HG02798 (cell line): ENCODE measurements around the gene RPL35.

Source experiments
- ATAC-seq: cut with Tn5 transposase; IDR thresholded peaks from one replicate; pipeline ENCODE4 v1.9.1; 2021; ENCODE audit warnings: mild to moderate bottlenecking; ENCODE audit not compliant: unreplicated experiment, poor library complexity

The RPL35 gene

DNA sequence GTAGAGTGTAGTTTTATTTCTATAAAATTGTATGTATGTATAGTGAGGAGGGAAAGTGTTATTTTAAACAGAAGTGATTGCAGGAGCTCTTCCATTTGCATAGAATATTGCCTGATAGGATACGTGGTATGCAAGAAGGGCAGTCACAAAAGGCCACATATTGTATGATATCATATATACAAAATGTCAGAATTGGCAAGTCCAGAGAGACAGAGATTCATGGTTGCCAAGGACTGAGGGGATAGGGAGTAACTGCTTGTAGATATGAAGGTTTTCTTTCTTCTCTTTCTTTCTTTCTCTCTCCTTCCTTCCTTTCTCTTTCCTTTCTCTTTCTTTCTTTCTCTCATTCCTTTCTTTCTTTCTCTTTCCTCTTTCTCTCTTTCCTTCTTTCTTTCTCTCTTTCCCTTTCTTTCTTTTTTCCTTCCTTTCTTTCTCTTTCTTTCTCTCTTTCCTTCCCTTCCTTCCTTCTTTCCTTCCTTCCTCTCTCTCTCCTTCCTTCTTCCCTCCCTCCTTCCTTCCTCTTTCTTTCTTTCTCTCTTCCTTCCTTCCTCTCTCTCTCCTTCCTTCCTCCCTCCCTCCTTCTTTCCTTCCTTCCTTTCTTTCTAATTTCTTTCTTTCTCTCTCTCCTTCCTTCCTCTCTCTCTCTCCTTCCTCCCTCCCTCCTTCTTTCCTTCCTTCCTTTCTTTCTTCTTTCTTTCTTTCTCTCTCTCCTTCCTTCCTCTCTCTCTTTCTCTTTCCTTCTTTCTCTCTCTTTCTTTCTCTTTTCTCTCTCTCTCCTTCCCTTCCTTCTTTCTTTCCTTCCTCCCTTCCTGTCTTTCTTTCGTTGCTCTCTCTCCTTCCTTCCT, 33.0 kb downstream of the RPL35 start:
- ATAC-seq = no peak

DNA sequence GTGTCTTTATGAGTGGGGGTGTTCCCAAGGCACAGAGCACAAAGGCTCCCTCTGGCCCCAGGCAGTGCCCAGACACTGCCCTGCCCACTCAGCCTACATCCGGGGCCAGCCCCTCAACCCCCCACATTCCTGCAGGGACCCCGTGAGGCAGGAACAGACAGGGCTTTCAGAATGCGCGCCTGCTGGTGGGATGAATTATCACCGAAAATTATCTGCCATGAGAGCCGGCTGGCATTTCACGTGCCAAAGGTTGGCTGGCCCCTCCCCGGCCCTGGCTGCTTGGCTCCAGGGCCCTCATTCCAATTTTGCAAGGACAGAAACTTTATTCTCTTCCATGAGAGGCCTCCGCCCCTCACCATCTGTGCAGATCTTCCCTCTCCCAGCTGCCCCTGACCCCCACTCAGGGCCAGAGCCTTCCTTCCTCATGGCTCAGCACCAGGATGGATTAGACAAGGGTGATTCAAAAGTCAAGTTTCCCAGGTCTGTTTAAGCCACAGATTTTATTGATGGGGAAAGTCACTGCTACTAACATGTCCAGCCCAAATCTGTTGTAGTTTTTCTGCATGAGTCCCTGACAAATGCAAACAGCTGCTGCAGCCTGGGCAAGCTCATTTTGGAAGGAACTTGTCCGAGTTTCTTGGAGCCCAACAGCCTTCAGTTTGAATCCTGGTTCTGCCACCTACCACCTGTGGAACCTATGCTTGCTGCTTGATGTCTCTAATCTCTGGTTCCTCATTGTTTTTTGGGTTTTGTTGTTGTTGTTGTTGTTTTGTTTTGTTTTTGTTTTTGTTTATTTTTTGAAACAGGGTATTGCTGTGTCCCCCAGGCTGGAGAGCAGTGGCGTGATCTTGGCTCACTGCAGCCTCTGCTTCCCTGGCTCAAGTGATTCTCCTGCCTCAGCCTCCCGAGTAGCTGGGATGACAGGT, 40.8 kb downstream of the RPL35 start:
- ATAC-seq = no peak

DNA sequence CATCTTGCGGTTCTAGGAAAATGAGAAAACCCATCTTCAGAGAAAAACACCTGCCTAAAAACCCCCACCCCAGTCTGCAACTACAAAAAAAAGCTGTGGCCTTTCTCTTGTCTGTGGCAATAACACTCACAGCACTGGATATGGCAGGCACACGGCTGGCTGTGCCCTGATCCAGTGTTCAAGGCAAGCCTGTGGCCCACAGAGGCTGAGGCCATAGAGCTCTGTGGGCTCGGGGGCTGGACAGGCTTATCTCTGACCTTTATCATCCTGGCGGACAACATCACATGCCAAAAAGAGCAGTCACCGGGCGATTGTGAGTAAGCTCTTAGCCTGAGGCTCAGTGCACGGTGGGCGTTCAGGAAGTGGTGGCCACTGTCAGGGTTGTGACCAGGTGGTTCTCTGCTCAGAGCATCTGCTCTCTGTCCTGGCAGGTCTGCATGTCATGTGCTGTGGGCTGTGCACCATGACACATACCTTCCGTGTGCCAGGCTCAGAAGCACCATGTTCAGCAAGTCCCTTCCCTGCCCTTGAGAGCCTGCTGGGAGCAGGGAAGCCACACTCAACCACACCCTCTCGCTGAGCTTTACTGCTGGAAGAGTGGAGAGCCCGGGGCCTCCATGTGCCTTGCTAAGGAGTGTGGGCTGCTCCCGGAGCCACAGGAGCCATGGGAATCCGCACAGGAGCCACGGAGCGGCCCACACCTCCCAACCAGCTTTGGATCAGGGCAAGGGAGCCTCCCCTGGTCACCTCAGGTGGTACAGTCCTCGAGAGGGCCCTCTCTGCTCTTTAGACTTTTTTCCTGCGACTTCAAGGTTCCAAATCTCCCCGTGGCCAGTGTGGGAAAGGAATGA, 43.1 kb downstream of the RPL35 start:
- ATAC-seq = peak; percentile 66

DNA sequence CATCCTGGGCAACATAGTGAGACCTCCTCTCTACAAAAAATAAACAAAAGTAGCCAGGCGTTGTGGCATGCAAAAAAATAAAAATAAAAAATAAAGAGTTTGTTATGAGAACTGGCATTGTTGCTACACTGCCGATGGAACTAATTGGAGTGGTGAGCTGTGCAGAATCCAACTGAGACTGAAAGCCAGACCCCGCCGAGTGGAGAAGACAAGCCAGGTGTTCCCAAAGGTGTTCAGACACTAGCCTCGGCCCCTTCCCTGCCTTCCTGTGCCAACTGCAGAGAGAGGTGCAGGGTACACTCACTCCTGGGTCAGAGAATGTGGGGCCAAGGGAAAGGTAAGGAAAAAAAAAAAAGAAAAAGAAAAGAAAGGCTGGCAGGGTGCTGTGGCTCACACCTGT, 46.2 kb downstream of the RPL35 start:
- ATAC-seq = no peak

DNA sequence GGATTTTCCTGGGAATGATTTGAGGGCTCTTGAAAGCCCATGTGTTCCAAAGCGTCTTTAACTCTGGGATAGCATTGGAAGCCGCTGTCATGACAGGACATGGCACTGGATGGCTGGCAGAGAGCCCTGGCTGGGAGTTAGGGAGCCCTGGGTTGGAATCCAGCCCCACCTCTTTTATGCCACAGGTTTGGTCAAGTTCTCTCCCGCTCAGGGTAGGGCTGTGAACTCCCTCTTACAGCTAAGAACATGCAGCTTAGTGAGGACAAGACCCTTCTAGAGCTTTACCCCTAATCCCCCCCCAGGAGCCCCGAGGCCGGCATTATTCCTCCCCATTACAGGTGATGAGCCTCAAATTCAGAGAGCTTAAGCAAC, 47.6 kb downstream of the RPL35 start:
- ATAC-seq = no peak

DNA sequence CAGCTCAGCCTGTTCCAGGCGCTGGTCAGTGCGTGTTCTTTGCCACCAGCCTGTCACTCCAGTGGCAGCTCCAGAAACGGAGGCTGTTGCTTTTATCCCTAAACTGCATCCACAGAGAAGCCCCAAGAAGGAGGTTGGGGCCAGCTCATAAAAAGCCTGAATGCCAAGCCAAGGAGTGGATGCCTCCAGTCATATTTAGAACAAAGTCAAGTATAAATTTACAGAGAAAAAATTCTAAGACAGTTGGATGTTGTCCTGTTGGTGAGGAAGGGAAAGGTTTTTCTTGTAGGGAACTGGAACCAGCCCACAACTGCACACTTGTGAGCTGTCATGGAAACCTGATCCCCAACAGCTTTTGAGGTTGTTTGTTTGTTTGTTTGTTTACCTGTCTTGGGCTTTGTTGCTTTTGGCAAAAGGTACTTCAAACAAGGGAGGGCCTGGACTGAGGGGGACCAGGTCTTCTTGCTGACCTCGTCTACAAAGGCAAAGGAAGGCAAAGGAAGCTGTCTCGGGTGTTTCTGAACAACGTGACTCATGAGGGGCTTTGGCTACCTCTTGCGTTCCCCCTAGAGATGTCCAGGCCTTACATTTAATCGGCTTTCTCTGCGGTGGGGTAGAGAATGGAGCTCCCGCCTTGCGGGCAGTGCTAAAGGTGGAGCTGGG, 48.1 kb downstream of the RPL35 start:
- ATAC-seq = no peak

DNA sequence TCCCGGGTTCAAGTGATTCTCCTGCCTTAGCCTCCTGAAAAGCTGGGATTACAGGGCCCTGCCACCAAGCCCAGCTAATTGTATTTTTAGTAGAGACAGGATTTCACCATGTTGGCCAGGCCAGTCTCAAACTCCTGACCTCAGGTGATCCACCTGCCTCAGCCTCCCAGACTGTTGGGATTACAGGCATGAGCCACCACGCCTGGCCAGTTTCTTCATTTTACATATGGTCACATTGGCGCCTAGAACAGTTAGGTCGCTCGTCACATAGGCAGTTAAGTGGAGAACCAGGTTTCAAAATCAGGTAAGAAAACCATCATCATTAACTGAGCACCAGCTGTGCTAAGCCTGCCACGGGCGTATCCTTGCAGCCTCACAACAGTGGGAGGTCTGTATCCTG, 48.7 kb downstream of the RPL35 start:
- no peak for ATAC-seq

DNA sequence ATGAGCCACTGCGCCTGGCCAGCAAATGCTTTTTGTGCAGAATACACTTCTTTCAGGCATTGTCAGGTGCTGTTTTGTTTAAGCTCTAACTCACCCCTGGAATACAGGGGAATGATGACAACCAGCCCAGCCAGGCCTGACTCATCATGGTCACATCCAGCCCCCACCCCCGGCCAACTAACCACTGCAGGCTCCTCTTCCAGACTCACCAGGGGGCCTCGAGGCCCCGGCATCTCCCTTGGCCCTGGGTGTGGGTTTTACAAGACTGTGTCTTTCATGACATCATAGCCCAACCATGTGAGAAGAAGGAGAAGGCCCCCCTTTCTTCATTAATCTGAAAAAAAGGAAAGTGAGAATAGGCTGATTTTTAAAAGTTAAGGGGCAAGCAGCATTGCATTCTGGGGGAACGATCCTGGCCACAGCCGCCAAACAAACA, 49.3 kb downstream of the RPL35 start:
- no peak for ATAC-seq

DNA sequence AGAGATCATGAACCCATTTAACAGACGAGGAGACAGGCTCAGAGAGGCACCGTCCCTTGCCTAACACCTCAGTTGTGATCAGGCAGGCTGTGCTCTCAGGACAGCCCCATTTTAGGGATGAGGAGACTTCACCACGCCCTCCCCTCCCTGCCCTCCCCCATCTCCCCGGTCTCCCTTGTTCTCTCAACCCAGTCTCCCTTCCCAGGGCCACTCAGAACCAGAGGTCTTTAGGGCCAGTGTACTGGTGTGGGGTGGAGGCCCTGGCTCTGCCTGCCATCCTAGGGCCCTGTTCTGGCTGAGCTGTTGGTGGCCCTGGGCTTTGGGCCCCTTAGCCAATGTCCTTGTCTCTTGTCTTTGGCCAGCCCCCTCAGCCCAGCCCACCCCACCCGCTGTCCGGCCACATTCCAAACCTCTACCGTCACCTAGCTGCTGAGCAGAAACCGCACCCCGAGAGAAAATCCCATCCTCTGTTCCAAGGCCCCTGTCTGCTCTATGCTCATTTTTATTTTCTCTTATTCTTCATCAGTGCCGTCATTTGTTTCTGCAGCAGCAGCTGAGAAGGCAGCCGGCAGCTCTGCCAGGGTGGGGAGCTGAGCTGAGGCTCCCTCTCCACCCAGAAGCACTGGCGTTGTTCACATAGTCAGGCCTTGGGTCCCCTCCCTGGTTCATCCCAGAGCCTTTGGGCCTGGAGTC, 50.9 kb downstream of the RPL35 start:
- ATAC-seq = no peak

DNA sequence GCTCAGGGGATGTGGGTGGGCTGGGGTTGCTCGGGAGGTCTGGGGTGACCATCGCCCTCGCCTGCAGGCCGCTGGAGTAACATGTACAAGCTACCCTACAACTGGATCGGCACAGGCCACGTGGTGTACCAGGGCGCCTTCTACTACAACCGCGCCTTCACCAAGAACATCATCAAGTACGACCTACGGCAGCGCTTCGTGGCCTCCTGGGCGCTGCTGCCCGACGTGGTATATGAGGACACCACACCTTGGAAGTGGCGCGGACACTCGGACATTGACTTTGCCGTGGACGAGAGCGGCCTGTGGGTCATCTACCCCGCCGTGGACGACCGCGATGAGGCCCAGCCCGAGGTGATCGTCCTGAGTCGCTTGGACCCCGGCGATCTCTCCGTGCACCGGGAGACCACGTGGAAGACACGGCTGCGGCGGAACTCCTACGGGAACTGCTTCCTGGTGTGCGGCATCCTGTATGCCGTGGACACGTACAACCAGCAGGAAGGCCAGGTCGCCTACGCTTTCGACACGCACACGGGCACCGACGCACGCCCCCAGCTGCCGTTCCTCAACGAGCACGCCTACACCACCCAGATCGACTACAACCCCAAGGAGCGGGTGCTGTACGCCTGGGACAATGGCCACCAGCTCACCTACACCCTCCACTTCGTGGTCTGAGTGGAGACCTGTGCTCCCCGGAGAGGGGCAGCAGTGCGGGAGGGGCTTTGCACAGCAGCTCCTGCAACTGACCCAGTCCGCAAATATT, 51.8 kb downstream of the RPL35 start:
- ATAC-seq = no peak

DNA sequence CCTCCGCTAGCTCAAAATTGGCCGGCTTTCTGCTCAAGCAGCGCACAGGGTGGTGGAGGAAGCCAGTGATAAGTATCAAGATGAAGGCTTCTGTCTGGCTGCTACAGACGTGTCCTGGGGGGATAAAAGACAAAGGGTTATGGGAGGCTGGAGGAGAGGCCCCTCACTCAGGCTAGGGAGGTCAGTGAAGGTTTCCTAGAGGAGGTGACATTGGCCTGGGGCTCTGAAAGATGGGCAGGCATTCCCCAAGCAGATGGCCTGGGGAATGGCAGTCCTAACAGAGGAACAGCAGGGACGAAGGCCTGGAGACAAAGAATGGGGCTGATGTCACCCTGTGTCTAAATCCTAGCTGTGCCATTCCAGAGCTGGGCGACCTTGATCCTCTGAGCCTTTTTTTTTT, 52.5 kb downstream of the RPL35 start:
- ATAC-seq = no peak

DNA sequence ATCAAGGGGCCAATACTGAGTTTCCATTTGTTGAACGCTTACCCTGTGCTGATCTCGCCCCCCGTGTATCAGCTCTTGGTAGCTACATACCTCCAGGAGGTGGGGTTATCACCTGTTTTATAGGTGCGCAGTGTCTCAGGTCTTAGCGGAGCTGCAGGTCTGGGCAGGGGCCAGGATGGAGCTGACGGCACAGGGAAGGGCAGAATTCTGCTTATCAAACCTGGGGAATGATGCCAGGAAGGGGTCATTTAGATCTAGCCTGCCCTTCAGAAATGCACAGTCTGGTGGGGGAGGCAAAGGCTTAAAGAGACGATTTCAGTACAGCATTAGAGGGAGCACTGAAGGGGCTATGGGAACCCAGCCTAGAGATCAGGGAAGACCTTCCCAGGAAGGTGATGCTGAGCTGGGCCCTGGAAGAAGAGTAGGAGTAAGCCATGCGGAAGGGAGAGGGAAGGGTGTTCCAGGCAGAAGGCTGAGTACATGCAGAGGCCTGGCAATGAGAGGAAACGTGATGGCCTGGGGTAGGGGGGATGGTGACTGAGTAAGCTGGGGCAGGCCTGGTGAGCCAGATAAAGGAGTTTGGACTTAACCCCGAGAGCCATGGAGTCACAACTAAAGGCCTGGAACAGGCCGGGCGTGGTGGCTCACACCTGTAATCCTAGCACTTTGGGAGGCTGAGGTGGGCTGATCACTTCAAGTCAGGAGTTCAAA, 53.4 kb downstream of the RPL35 start:
- no peak for ATAC-seq
